Ishikawa (cell line): Measurements from ENCODE around the gene KRT38.

Experiments
- CEBPB ChIP-seq: IDR thresholded peaks from 2 replicates; pipeline ENCODE4 v1.6.1; 2012
- CREB1 ChIP-seq: IDR thresholded peaks from 2 replicates; pipeline ENCODE4 v1.6.1; 2012; ENCODE audit warnings: low read depth
- EP300 ChIP-seq: IDR thresholded peaks from 2 replicates; pipeline ENCODE4 v1.6.1; 2012; ENCODE audit warnings: borderline replicate concordance
- FOXM1 ChIP-seq: IDR thresholded peaks from 2 replicates; pipeline ENCODE4 v1.6.1; 2012; ENCODE audit warnings: low read depth, borderline replicate concordance
- MAX ChIP-seq: IDR thresholded peaks from 2 replicates; pipeline ENCODE4 v1.6.1; 2012
- RAD21 ChIP-seq: IDR thresholded peaks from 2 replicates; pipeline ENCODE4 v1.6.1; 2012; ENCODE audit warnings: low read depth
- REST ChIP-seq: IDR thresholded peaks from 2 replicates; pipeline ENCODE4 v1.6.1; 2012; ENCODE audit warnings: low read depth, mild to moderate bottlenecking
- TAF1 ChIP-seq: IDR thresholded peaks from 2 replicates; pipeline ENCODE4 v1.6.1; 2012; ENCODE audit warnings: low read depth, mild to moderate bottlenecking
- TCF12 ChIP-seq: IDR thresholded peaks from 2 replicates; pipeline ENCODE4 v1.6.1; 2012; ENCODE audit warnings: low read depth
- TEAD4 ChIP-seq: IDR thresholded peaks from 2 replicates; pipeline ENCODE4 v1.6.1; 2012
- USF1 ChIP-seq: IDR thresholded peaks from 2 replicates; pipeline ENCODE4 v1.6.1; 2012
- YY1 ChIP-seq: IDR thresholded peaks from 2 replicates; pipeline ENCODE4 v1.6.1; 2012; ENCODE audit warnings: low read depth
- ZBTB7A ChIP-seq: IDR thresholded peaks from 2 replicates; pipeline ENCODE4 v1.6.1; 2012; ENCODE audit warnings: low read depth

GRCh38 chr17:41404024-41404671 lies 36.6 kb downstream of the KRT38 start:
- TF ChIP-seq MAX: no peak
- TF ChIP-seq REST: no peak
- no peak for TF ChIP-seq USF1
- TF ChIP-seq CEBPB: no peak
- no peak for TF ChIP-seq TAF1
- TF ChIP-seq ZBTB7A: no peak
- no peak for TF ChIP-seq CREB1
- TF ChIP-seq YY1: no peak
- TF ChIP-seq EP300: no peak
- no peak for TF ChIP-seq TCF12
- TF ChIP-seq RAD21: no peak
- no peak for TF ChIP-seq FOXM1
- no peak for TF ChIP-seq TEAD4
